ENCODE measurements around the gene NPLOC4.

NPLOC4 gene

GRCh38 chr17:81552244-81553017 lies 84.5 kb downstream of the NPLOC4 start, which contains the start of gene FAAP100:
TSS of gene FAAP100 (minus strand) at chr17:81552353. CDS start at chr17:81552330, 23 bp downstream.
- no peaks in the 10 kb centered on the region; the same call in 1 of the 2 replicates for H4K20me1 ChIP-seq (ENCODE audit: low read depth, low read length)
- H3K27me3 ChIP-seq (ENCODE audit: low read length) = no peaks in the 10 kb centered on the region
- peak within 1 kb of the TSS; percentile 99 for H3K9ac ChIP-seq (ENCODE audit: low read length)
- H2AFZ ChIP-seq (ENCODE audit: low read depth, low read length, severe bottlenecking) = peak within 1 kb of the TSS; percentile 49
- H3K36me3 ChIP-seq (ENCODE audit: low read length) = no peaks in the 10 kb centered on the region
- H3K79me2 ChIP-seq (ENCODE audit: insufficient read depth, low read length) = peaks cover 14% of the 10 kb centered on the region
- H3K9me2 ChIP-seq (replicated peaks; ENCODE audit: insufficient read depth, low read length) = no peaks in the 10 kb centered on the region
- TF ChIP-seq, protein P1, sequence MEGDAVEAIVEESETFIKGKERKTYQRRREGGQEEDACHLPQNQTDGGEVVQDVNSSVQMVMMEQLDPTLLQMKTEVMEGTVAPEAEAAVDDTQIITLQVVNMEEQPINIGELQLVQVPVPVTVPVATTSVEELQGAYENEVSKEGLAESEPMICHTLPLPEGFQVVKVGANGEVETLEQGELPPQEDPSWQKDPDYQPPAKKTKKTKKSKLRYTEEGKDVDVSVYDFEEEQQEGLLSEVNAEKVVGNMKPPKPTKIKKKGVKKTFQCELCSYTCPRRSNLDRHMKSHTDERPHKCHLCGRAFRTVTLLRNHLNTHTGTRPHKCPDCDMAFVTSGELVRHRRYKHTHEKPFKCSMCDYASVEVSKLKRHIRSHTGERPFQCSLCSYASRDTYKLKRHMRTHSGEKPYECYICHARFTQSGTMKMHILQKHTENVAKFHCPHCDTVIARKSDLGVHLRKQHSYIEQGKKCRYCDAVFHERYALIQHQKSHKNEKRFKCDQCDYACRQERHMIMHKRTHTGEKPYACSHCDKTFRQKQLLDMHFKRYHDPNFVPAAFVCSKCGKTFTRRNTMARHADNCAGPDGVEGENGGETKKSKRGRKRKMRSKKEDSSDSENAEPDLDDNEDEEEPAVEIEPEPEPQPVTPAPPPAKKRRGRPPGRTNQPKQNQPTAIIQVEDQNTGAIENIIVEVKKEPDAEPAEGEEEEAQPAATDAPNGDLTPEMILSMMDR (IDR thresholded peaks at IDR 0.05; ENCODE audit: insufficient read depth, low read length, poor library complexity, severe bottlenecking) = no peak
- peak within 1 kb of the TSS; percentile 97 for H3K4me2 ChIP-seq (ENCODE audit: low read depth, low read length, poor library complexity, severe bottlenecking)
- peak within 1 kb of the TSS; percentile 54 for H3K27ac ChIP-seq (ENCODE audit: low read depth, low read length)
- peak within 1 kb of the TSS; percentile 77 for H3K4me3 ChIP-seq (ENCODE audit: insufficient read depth, low read length, poor library complexity, severe bottlenecking)
- no peaks in the 10 kb centered on the region for H3F3A ChIP-seq (ENCODE audit: insufficient read depth)
- no peaks in the 10 kb centered on the region for H3K9me3 ChIP-seq (ENCODE audit: insufficient read depth, low read length)

DNA sequence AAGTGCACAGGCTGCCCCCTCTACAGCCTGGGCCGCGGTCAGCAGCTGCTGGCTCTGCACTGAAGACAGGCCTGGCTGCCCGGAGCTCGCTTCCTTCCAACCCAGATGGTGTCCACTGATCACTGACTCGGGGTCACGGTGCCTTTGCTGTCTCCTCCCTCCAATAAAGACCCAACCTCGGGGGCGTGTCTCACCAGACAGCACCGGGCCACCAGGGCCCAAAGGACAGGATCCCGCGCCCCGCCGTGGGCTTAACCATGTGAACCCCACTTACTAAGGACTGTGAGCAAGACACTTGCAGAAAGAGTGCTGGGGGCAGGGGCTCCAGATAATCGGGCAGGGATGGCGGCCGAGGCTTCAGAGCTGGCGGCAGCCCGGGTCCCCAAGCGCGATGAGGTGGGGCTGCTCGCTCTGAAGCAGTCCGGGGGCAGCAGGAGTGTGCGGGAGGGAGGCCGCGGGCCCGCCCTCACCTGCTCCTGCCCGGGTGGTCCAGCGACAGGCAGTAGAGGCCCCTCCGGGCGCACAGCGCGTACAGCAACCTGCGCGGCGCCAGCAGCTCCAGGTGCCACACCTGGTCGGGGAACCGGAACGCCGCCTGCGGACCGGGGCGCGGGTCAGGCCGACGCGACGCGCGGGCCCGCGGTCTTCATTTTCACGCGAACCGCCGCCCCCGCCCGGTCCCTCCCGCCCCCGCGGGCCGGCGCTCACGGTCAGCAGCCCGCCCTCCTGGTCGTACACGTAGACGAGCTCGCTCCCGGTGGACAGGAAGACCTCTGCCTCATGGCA lies 85.3 kb downstream of the NPLOC4 start:
- no peak for TF ChIP-seq EZH2phosphoT487 (conservative IDR thresholded peaks at IDR 0.05; ENCODE audit: low read length)
- TF ChIP-seq, protein P1 (IDR thresholded peaks at IDR 0.05; ENCODE audit: insufficient read depth, low read length, poor library complexity, severe bottlenecking) = no peak
- Histone ChIP-seq H4K20me1 (ENCODE audit: low read depth, low read length) (no peaks in the 10 kb centered on the region; the same call in 1 of the 2 replicates), H3K9me2 (replicated peaks; ENCODE audit: insufficient read depth, low read length) (no peaks in the 10 kb centered on the region), H3F3A (ENCODE audit: insufficient read depth) (no peaks in the 10 kb centered on the region), H3K4me3 (ENCODE audit: insufficient read depth, low read length, poor library complexity, severe bottlenecking) (peak overlapping the region; percentile 77), H3K27me3 (ENCODE audit: low read length) (no peaks in the 10 kb centered on the region), H3K4me2 (ENCODE audit: low read depth, low read length, poor library complexity, severe bottlenecking) (peak overlapping the region; percentile 97), H3K27ac (ENCODE audit: low read depth, low read length) (peak overlapping the region; percentile 54), H3K9ac (ENCODE audit: low read length) (peak overlapping the region; percentile 99), H3K9me3 (ENCODE audit: insufficient read depth, low read length) (no peaks in the 10 kb centered on the region), H2AFZ (ENCODE audit: low read depth, low read length, severe bottlenecking) (peak overlapping the region; percentile 49), H3K79me2 (ENCODE audit: insufficient read depth, low read length) (peaks cover 14% of the 10 kb centered on the region), H3K36me3 (ENCODE audit: low read length) (no peaks in the 10 kb centered on the region)

GRCh38 chr17:81550830-81551457 lies 86.0 kb downstream of the NPLOC4 start:
- Histone ChIP-seq H3K9ac (ENCODE audit: low read length) (peak overlapping the region; percentile 99), H3K36me3 (ENCODE audit: low read length) (no peaks in the 10 kb centered on the region), H3K4me3 (ENCODE audit: insufficient read depth, low read length, poor library complexity, severe bottlenecking) (peak overlapping the region; percentile 77), H3K9me2 (replicated peaks; ENCODE audit: insufficient read depth, low read length) (no peaks in the 10 kb centered on the region), H4K20me1 (ENCODE audit: low read depth, low read length) (no peaks in the 10 kb centered on the region; the same call in 1 of the 2 replicates), H3K27me3 (ENCODE audit: low read length) (no peaks in the 10 kb centered on the region), H3K9me3 (ENCODE audit: insufficient read depth, low read length) (no peaks in the 10 kb centered on the region), H2AFZ (ENCODE audit: low read depth, low read length, severe bottlenecking) (no peak overlapping the region), H3K27ac (ENCODE audit: low read depth, low read length) (no peak overlapping the region), H3F3A (ENCODE audit: insufficient read depth) (no peaks in the 10 kb centered on the region), H3K4me2 (ENCODE audit: low read depth, low read length, poor library complexity, severe bottlenecking) (peak overlapping the region; percentile 97), H3K79me2 (ENCODE audit: insufficient read depth, low read length) (peaks cover 14% of the 10 kb centered on the region)
- no peak for TF ChIP-seq EZH2phosphoT487 (conservative IDR thresholded peaks at IDR 0.05; ENCODE audit: low read length)
- TF ChIP-seq, protein P1 (IDR thresholded peaks at IDR 0.05; ENCODE audit: insufficient read depth, low read length, poor library complexity, severe bottlenecking) = no peak
